MM.1S (cell line): ENCODE measurements around the gene DCTN2.
"Not testable (repeated sequence)": the region's sequence is repeated elsewhere in the genome, so short reads cannot be mapped to it uniquely, and the experiment has no call there.

Source experiments
- DNase-seq: peaks from one replicate; pipeline ENCODE4 v3.0.0-alpha.2; 2015
- H2AFZ ChIP-seq: fragments of 300-600 bp; sonication (generic); 2 replicates; pipeline ENCODE4 v1.6.0; 2016; ENCODE audit warnings: antibody characterized with exemption, low read length
- H3F3A ChIP-seq: fragments of 300-600 bp; sonication (generic); 2 replicates; pipeline ENCODE4 v1.6.1; 2016; ENCODE audit warnings: mild to moderate bottlenecking, antibody characterized with exemption, low read length, moderate library complexity, mixed read lengths; ENCODE audit not compliant: insufficient read depth
- H3K27ac ChIP-seq: fragments of 300-600 bp; sonication (generic); 2 replicates; pipeline ENCODE4 v1.5.1; 2016; ENCODE audit warnings: mild to moderate bottlenecking, low read length
- H3K27me3 ChIP-seq: fragments of 300-600 bp; sonication (generic); replicated peaks from 2 replicates; pipeline ENCODE4 v1.6.0; 2016; ENCODE audit warnings: low read length; ENCODE audit not compliant: insufficient read depth
- H3K36me3 ChIP-seq: fragments of 300-600 bp; sonication (generic); replicated peaks from 2 replicates; pipeline ENCODE4 v1.6.1; 2016; ENCODE audit warnings: mild to moderate bottlenecking, low read length, mixed read lengths; ENCODE audit not compliant: insufficient read depth
- H3K4me1 ChIP-seq: fragments of 300-600 bp; sonication (generic); 2 replicates; pipeline ENCODE4 v1.6.1; 2016; ENCODE audit warnings: low read length, mixed read lengths
- H3K4me2 ChIP-seq: fragments of 300-600 bp; sonication (generic); 2 replicates; pipeline ENCODE4 v1.6.0; 2016; ENCODE audit warnings: low read depth, low read length
- H3K4me3 ChIP-seq: fragments of 300-600 bp; sonication (generic); 2 replicates; pipeline ENCODE4 v1.5.1; 2016; ENCODE audit warnings: low read length, mixed read lengths
- H3K79me2 ChIP-seq: fragments of 300-600 bp; sonication (generic); 2 replicates; pipeline ENCODE4 v1.6.1; 2016; ENCODE audit warnings: mixed run types, low read length, mixed read lengths
- H3K9ac ChIP-seq: fragments of 300-600 bp; sonication (generic); 2 replicates; pipeline ENCODE4 v1.6.1; 2016; ENCODE audit warnings: low read length, mixed read lengths
- H3K9me2 ChIP-seq: fragments of 300-600 bp; sonication (generic); replicated peaks from 2 replicates; pipeline ENCODE4 v1.6.1; 2016; ENCODE audit warnings: mild to moderate bottlenecking, low read length, mixed read lengths; ENCODE audit not compliant: insufficient read depth
- H3K9me3 ChIP-seq: fragments of 300-600 bp; sonication (generic); replicated peaks from 2 replicates; pipeline ENCODE4 v1.6.1; 2016; ENCODE audit warnings: mild to moderate bottlenecking, low read length, mixed read lengths; ENCODE audit not compliant: insufficient read depth
- H4K20me1 ChIP-seq: fragments of 300-600 bp; sonication (generic); 2 replicates; pipeline ENCODE4 v1.6.1; 2016; ENCODE audit warnings: mild to moderate bottlenecking, low read length, moderate library complexity, mixed read lengths; ENCODE audit not compliant: insufficient read depth
- EZH2 ChIP-seq: fragments of 300-600 bp; sonication (generic); optimal IDR thresholded peaks from 2 replicates; pipeline ENCODE3; 2017; ENCODE audit warnings: low read depth, mild to moderate bottlenecking, antibody characterized with exemption, low read length, mixed read lengths
- EZH2phosphoT487 ChIP-seq: fragments of 300-600 bp; sonication (generic); IDR thresholded peaks from 2 replicates; pipeline ENCODE4 v1.6.1; 2018; ENCODE audit warnings: antibody characterized with exemption, low read length
- TF ChIP-seq, protein P1 (sequence below): fragments of 300-600 bp; sonication (generic); IDR thresholded peaks from 2 replicates; pipeline ENCODE4 v1.5.1; 2016; ENCODE audit warnings: antibody characterized with exemption, low read length, mixed read lengths

Gene DCTN2

DNA sequence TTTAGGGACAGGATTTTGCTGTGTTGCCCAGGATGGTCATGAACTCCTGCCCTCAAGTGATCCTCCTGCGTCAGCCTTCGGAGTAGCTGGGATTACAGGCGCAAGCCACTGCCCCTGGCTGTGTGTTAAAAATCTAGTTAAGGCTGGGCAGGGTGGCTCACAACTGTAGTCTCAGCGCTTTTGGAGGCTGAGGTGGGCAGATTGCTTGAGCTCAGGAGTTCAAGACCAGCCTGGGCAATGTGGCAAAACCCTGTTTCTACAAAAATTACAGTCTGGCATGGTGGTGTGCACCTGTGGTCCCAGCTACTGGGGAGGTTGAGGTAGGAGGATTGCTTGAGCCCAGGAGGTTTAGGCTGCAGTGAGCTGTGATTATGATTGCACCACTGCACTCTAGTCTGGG is 35.8 kb downstream of the DCTN2 start:
- Histone ChIP-seq H3F3A (peaks cover 28% of the 10 kb centered on the region), H3K9ac (no peak overlapping the region), H3K4me2 (no peak overlapping the region), H4K20me1 (no peaks in the 10 kb centered on the region), H3K79me2 (peaks cover 13% of the 10 kb centered on the region; the same call in 1 of the 2 replicates), H2AFZ (no peak overlapping the region), H3K4me1 (no peaks in the 10 kb centered on the region), H3K27ac (no peak overlapping the region), H3K27me3 (no peaks in the 10 kb centered on the region), H3K9me2 (no peaks in the 10 kb centered on the region), H3K9me3 (no peaks in the 10 kb centered on the region), H3K4me3 (no peak overlapping the region), H3K36me3 (peaks cover 18% of the 10 kb centered on the region)
- no peak for DNase-seq
- TF ChIP-seq EZH2 (no peak), EZH2phosphoT487 (no peak)
- TF ChIP-seq, protein P1, sequence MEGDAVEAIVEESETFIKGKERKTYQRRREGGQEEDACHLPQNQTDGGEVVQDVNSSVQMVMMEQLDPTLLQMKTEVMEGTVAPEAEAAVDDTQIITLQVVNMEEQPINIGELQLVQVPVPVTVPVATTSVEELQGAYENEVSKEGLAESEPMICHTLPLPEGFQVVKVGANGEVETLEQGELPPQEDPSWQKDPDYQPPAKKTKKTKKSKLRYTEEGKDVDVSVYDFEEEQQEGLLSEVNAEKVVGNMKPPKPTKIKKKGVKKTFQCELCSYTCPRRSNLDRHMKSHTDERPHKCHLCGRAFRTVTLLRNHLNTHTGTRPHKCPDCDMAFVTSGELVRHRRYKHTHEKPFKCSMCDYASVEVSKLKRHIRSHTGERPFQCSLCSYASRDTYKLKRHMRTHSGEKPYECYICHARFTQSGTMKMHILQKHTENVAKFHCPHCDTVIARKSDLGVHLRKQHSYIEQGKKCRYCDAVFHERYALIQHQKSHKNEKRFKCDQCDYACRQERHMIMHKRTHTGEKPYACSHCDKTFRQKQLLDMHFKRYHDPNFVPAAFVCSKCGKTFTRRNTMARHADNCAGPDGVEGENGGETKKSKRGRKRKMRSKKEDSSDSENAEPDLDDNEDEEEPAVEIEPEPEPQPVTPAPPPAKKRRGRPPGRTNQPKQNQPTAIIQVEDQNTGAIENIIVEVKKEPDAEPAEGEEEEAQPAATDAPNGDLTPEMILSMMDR, result no peak

GRCh38 chr12:57507796-57508195 is 39.2 kb downstream of the DCTN2 start:
- not testable (repeated sequence) for H3F3A ChIP-seq, H3K36me3 ChIP-seq, H3K9me3 ChIP-seq, H3K4me3 ChIP-seq, H3K27ac ChIP-seq, DNase-seq, H3K4me2 ChIP-seq, H3K9ac ChIP-seq, H2AFZ ChIP-seq, H4K20me1 ChIP-seq, H3K9me2 ChIP-seq, H3K27me3 ChIP-seq, H3K4me1 ChIP-seq
- H3K79me2 ChIP-seq, result peaks cover 13% of the 10 kb centered on the region; the same call in 1 of the 2 replicates

GRCh38 chr12:57506541-57506940 is 40.5 kb downstream of the DCTN2 start:
- not testable (repeated sequence) for H3K4me3 ChIP-seq, H2AFZ ChIP-seq, H3K9me2 ChIP-seq, H3K36me3 ChIP-seq, H3K4me2 ChIP-seq, H3K4me1 ChIP-seq, H3K9me3 ChIP-seq, H3K9ac ChIP-seq, DNase-seq, H3K27ac ChIP-seq, H3F3A ChIP-seq, H3K27me3 ChIP-seq, H4K20me1 ChIP-seq
- 0 out of 2 replicates have a peak, but pooled peaks cover 11% of the 10 kb centered on the region for H3K79me2 ChIP-seq

DNA sequence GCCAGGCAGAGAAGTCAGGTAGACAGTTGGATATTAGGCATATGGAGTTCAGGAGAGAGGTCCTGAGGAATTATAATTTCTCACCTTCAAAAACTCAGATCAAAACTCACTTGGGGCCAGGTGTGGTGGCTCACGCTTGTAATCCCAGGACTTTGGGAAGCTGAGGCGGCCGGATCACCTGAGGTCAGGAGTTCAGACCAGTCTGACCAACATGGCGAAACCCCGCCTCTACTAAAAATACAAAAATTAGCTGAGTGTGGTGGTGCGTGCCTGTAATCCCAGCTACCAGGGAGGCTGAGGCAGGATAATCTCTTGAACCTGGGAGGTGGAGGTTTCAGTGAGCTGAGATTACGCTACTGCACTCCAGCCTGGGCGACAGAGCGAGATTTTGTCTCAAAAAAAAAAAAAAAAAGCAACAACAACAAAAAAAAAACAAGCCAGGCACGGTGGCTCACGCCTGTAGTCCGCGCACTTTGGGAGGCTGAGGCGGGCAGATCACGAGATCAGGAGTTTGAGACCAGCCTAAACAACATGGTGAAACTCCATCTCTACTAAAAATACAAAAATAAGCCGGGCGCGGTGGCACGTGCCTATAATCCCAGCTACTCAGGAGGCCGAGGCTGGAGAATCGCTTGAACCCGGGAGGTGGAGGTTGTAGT is 44.6 kb downstream of the DCTN2 start:
- not testable (repeated sequence) for H3K4me1 ChIP-seq, H3K27ac ChIP-seq, H2AFZ ChIP-seq, H3K27me3 ChIP-seq, H3K9ac ChIP-seq, H3K9me2 ChIP-seq, H3K9me3 ChIP-seq, H3F3A ChIP-seq, H3K4me3 ChIP-seq, DNase-seq, H4K20me1 ChIP-seq, H3K4me2 ChIP-seq
- Histone ChIP-seq H3K79me2 (peaks cover 13% of the 10 kb centered on the region), H3K36me3 (peaks cover 14% of the 10 kb centered on the region)

DNA sequence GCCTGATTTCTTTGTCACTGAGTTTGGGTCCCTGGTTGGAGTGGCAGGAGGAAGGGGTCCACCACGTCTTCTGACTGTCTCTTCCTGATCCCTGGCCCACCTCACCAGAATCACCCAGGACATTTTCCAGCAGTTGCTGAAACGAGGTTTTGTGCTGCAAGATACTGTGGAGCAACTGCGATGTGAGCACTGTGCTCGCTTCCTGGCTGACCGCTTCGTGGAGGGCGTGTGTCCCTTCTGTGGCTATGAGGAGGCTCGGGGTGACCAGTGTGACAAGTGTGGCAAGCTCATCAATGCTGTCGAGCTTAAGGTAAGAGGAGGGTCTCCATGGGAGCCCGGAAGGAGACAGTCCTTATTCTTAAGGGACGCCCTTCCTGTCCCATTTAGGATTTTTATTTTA is 46.8 kb downstream of the DCTN2 start:
- H3K9me2 ChIP-seq, result no peaks in the 10 kb centered on the region
- H3K4me1 ChIP-seq, result no peaks in the 10 kb centered on the region
- no peaks in the 10 kb centered on the region for H3F3A ChIP-seq
- no peaks in the 10 kb centered on the region for H4K20me1 ChIP-seq
- no peaks in the 10 kb centered on the region for H3K27me3 ChIP-seq
- H3K4me3 ChIP-seq, result no peak overlapping the region
- H3K9me3 ChIP-seq, result no peaks in the 10 kb centered on the region
- H3K27ac ChIP-seq, result no peak overlapping the region
- peaks cover 10% of the 10 kb centered on the region for H3K79me2 ChIP-seq
- H2AFZ ChIP-seq, result no peak overlapping the region
- peaks cover 14% of the 10 kb centered on the region for H3K36me3 ChIP-seq
- TF ChIP-seq EZH2phosphoT487 (no peak), EZH2 (no peak)
- TF ChIP-seq, protein P1, result no peak
- no peak for DNase-seq
- no peak overlapping the region for H3K9ac ChIP-seq
- no peak overlapping the region for H3K4me2 ChIP-seq
